ENCODE measurements around the gene SZT2.

- no peak for TF ChIP-seq CTCF (IDR thresholded peaks at IDR 0.05)
- no peak for TF ChIP-seq POLR2A (IDR thresholded peaks at IDR 0.05)
These were observed 50.7 kb downstream of the SZT2 start for GRCh38 chr1:43440358-43440757.

Measured in right lobe of liver (tissue), 4 donors.